GM12891 (cell line): Measurements from ENCODE around the gene ANO2.

Source experiments
- POLR2A ChIP-seq: IDR thresholded peaks from 2 replicates; pipeline ENCODE4 v1.6.1; 2011; ENCODE audit warnings: low read depth, low read length, control low read depth
- POLR2AphosphoS5 ChIP-seq: IDR thresholded peaks from 2 replicates; pipeline ENCODE4 v1.6.1; 2011; ENCODE audit warnings: low read depth, low read length, control low read depth
- POU2F2 ChIP-seq: IDR thresholded peaks from 2 replicates; pipeline ENCODE4 v1.6.1; 2011; ENCODE audit warnings: low read depth, mild to moderate bottlenecking, control low read depth, low read length, moderate library complexity
- SPI1 ChIP-seq: IDR thresholded peaks from 2 replicates; pipeline ENCODE4 v1.6.1; 2011; ENCODE audit warnings: low read depth, low read length, control low read depth
- TAF1 ChIP-seq: IDR thresholded peaks from 2 replicates; pipeline ENCODE4 v1.6.1; 2011; ENCODE audit warnings: low read depth, low read length, control low read depth

DNA sequence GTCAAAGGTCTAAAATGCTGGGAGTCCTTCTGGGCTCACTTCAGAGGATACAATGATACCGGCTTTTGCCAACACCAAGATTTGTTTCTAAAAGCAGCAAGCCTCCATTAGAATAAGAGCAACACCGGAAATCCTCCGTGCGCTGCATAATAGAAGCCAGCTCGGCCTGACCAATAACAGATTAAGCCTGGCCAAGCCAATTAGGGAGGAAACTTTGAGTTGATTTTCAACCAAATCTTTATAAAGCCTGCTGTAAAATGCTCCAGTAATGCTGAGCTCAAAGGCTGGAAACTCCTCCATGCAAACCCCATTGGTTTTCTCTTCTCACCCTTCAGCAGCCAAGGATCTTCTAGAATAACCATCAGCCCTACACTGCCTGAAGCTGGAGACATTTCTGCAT, 363.0 kb downstream of the ANO2 start:
- TF ChIP-seq POLR2A (no peak), POLR2AphosphoS5 (no peak), TAF1 (no peak), SPI1 (no peak), POU2F2 (no peak)
